Activated naive CD4-positive, alpha-beta T cell treated with anti-CD3 and anti-CD28 coated beads, Interleukin-2, amount 50 U/mL, for 72 hours (primary cell): ENCODE results near the gene ASB17. TPM values are rescaled to one million over a fixed set of nuclear protein-coding genes. Genes with fewer than 3 reads are reported as not detected.

Source experiments
- ATAC-seq, 2 donors: fragments of 150-1000 bp; cut with Tn5 transposase; 2 replicates each; pipeline ENCODE4 v1.10.0; 2021; ENCODE audit warnings: mild to moderate bottlenecking in 2 of 2, moderate library complexity in 2 of 2
- DNase-seq, 2 donors: peaks; one replicate each; pipeline ENCODE4 v3.0.0; 2021 to 2022; ENCODE audit warnings: low spot score in 2 of 2
- H3K27ac Mint-ChIP-seq, 2 donors: one replicate each; pipeline ENCODE4 v1.8.0; 2022; ENCODE audit warnings: mild to moderate bottlenecking in 2 of 2, mixed read lengths in 2 of 2
- H3K36me3 Mint-ChIP-seq, 2 donors: one replicate each; pipeline ENCODE4 v1.8.0; 2022; ENCODE audit warnings: mixed read lengths in 2 of 2
- H3K9me3 Mint-ChIP-seq, 2 donors: one replicate each; pipeline ENCODE4 v1.8.0; 2022; ENCODE audit warnings: mixed read lengths in 2 of 2
- total RNA-seq, 2 donors: library from RNA; stranded (reverse); gene quantifications; one replicate each; pipeline ENCODE4 v1.2.3, GENCODE V29; 2022

ASB17 gene
- total RNA-seq, 2 donors from 2014 or later: not detected

DNA sequence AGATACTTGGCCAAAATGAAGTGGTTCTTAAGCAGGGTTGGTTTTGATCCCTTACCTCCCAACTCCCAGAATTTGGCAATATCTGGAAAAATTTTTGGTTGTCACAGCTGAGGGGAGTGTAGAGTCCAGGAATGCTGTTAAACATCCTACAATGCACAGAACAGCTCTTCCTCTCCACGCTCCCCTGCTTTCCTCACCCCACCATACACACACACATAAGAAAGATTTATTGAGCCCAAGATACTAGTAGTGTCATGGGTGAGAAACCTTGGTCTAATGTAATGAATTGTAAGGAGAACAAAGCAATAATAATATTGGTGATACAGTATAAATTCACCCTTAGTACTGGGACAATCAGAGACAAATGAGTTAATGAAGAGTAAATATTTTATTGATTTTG lies 47.8 kb downstream of the ASB17 start:
- Mint-ChIP-seq H3K9me3 (no peaks in the 10 kb centered on the region), H3K27ac (no peak overlapping the region), H3K36me3 (no peaks in the 10 kb centered on the region)
- ATAC-seq (no peak), DNase-seq (no peak)

DNA sequence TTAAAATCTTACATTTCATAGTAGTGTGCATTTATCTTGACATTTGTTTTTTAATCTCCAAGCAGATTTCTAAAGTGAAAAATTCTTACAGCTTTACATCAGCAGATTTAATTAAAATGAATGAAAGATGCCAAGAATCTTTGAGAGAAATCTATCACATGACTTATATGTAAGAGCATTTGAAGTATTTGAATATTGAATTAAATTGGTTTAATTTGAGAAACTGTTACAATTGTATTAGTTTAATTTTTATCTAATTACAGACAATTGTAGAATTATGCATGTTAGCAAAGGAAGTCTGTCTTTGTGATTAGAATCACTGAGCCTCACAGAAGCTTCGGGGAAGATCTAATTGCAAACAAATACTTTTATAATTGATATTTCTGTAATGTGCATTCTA lies 52.2 kb downstream of the ASB17 start:
- H3K27ac Mint-ChIP-seq: no peak overlapping the region
- no peaks in the 10 kb centered on the region for H3K9me3 Mint-ChIP-seq
- DNase-seq (no peak), ATAC-seq (no peak)
- H3K36me3 Mint-ChIP-seq: no peaks in the 10 kb centered on the region

DNA sequence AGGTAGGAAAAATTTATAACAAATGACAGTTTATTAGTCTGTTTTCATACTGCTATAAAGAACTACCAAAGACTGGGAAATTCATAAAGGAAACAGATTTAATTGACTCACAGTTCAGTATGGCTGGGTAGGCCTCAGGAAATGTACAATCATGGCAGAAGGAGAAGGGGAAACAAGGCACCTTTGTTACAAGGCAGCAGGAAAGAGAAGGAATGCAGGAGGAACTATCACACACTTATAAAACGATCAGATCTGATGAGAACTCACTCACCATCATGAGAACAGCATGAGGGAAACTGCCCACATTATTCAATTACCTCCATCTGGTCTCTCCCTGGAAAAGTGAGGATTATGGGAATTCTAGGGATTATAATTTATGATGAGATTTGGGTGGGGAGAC lies 61.3 kb downstream of the ASB17 start:
- no peak for ATAC-seq
- H3K9me3 Mint-ChIP-seq: peaks cover 0 to 5% of the 10 kb centered on the region in 2 donors
- no peaks in the 10 kb centered on the region for H3K36me3 Mint-ChIP-seq
- no peak for DNase-seq
- no peak overlapping the region for H3K27ac Mint-ChIP-seq

Other genes with a start within 250 kb of the ASB17 start
- 10 to 100 TPM; 55.6 to 56.6 TPM for gene ACADM, start 207.7 kb downstream of the ASB17 start, total RNA-seq
- gene RABGGTB, start 146.1 kb downstream of the ASB17 start, total RNA-seq: 100 to 1,000 TPM; 148 TPM
- gene MSH4, start 135.5 kb downstream of the ASB17 start, total RNA-seq: under 1 TPM; 0.25 to 0.37 TPM
- 1 to 10 TPM; 1.4 to 3.8 TPM for gene ST6GALNAC3, start 142.3 kb upstream of the ASB17 start, total RNA-seq